GM23338 (cell line): Measurements from ENCODE around the gene ADAMTSL4. TPM values are rescaled to one million over a fixed set of nuclear protein-coding genes. Genes with fewer than 3 reads are reported as not detected.

Experiments
- ATAC-seq: fragments of 200-7000 bp; cut with Tn5 transposase; 3 replicates; pipeline ENCODE4 v1.9.1; 2020
- DNase-seq: peaks from one replicate; pipeline ENCODE4 v3.0.0-alpha.2; 2015; ENCODE audit warnings: low spot score
- H2AFZ ChIP-seq: fragments of 200-600 bp; sonication (generic); 2 replicates; pipeline ENCODE4 v1.8.0; 2016; ENCODE audit warnings: antibody characterized with exemption, mild to moderate bottlenecking, moderate library complexity
- H3F3A ChIP-seq: fragments of 200-600 bp; sonication (generic); replicated peaks from 2 replicates; pipeline ENCODE4 v1.8.0; 2017; ENCODE audit warnings: antibody characterized with exemption, mixed run types, low read depth
- H3K27ac ChIP-seq: fragments of 200-600 bp; sonication (generic); 2 replicates; pipeline ENCODE4 v1.6.1; 2016; ENCODE audit warnings: low read depth
- H3K27me3 ChIP-seq: fragments of 200-600 bp; sonication (generic); 2 replicates; pipeline ENCODE4 v1.8.0; 2016; ENCODE audit warnings: mild to moderate bottlenecking, mixed run types, moderate library complexity; ENCODE audit not compliant: insufficient read depth
- H3K36me3 ChIP-seq: fragments of 200-600 bp; sonication (generic); 2 replicates; pipeline ENCODE4 v1.8.0; 2016; ENCODE audit warnings: mild to moderate bottlenecking; ENCODE audit not compliant: insufficient read depth
- H3K4me1 ChIP-seq: fragments of 200-600 bp; sonication (generic); 2 replicates; pipeline ENCODE4 v1.8.0; 2016; ENCODE audit warnings: mild to moderate bottlenecking, moderate library complexity; ENCODE audit not compliant: insufficient read depth
- H3K4me2 ChIP-seq: fragments of 200-600 bp; sonication (generic); 2 replicates; pipeline ENCODE4 v1.7.1; 2017; ENCODE audit warnings: mixed run types
- H3K4me3 ChIP-seq: fragments of 200-600 bp; sonication (generic); 2 replicates; pipeline ENCODE4 v1.6.1; 2016; ENCODE audit warnings: mixed run types
- H3K79me2 ChIP-seq: fragments of 200-600 bp; sonication (generic); replicated peaks from 2 replicates; pipeline ENCODE4 v1.8.0; 2017; ENCODE audit warnings: mild to moderate bottlenecking; ENCODE audit not compliant: insufficient read depth
- H3K9me2 ChIP-seq: fragments of 200-600 bp; sonication (generic); 2 replicates; pipeline ENCODE4 v1.8.0; 2017; ENCODE audit not compliant: insufficient read depth
- H4K20me1 ChIP-seq: fragments of 200-600 bp; sonication (generic); replicated peaks from 2 replicates; pipeline ENCODE4 v1.8.0; 2017; ENCODE audit warnings: mild to moderate bottlenecking; ENCODE audit not compliant: insufficient read depth
- H3K27ac Mint-ChIP-seq: 2 replicates; pipeline ENCODE4 v1.8.0; 2020; ENCODE audit warnings: inconsistent platforms, mild to moderate bottlenecking, moderate library complexity, mixed read lengths
- H3K27me3 Mint-ChIP-seq: 3 replicates; pipeline ENCODE4 v1.8.0; 2022; ENCODE audit warnings: low read depth, mild to moderate bottlenecking, moderate library complexity, mixed read lengths, inconsistent platforms; ENCODE audit not compliant: insufficient read depth, poor library complexity
- H3K36me3 Mint-ChIP-seq: 3 replicates; pipeline ENCODE4 v1.8.0; 2021; ENCODE audit warnings: low read depth, mild to moderate bottlenecking, inconsistent platforms, moderate library complexity, mixed read lengths
- H3K4me1 Mint-ChIP-seq: 3 replicates; pipeline ENCODE4 v1.8.0; 2020; ENCODE audit warnings: mild to moderate bottlenecking, inconsistent platforms, mixed read lengths
- H3K4me3 Mint-ChIP-seq: 3 replicates; pipeline ENCODE4 v1.8.0; 2021; ENCODE audit warnings: moderate library complexity, mild to moderate bottlenecking, inconsistent platforms, mixed read lengths
- H3K9me3 Mint-ChIP-seq: 3 replicates; pipeline ENCODE4 v1.8.0; 2020; ENCODE audit warnings: moderate library complexity, mild to moderate bottlenecking, inconsistent platforms, mixed read lengths
- CREB1 ChIP-seq: fragments of 250-450 bp; sonication (Bioruptor Pico); IDR thresholded peaks from 2 replicates; pipeline ENCODE4 v1.5.0; 2020; ENCODE audit warnings: low read depth, mild to moderate bottlenecking, moderate library complexity
- EZH2 ChIP-seq: fragments of 200-600 bp; sonication (generic); IDR thresholded peaks from one replicate; pipeline ENCODE4 v1.8.0; 2017; ENCODE audit warnings: antibody characterized with exemption, mild to moderate bottlenecking, low read depth; ENCODE audit not compliant: unreplicated experiment
- EZH2phosphoT487 ChIP-seq: fragments of 200-600 bp; sonication (generic); IDR thresholded peaks from one replicate; pipeline ENCODE4 v1.8.1; 2018; ENCODE audit warnings: antibody characterized with exemption; ENCODE audit not compliant: unreplicated experiment
- JUNB ChIP-seq: IDR thresholded peaks from one replicate; pipeline ENCODE4 v1.6.1; 2016; ENCODE audit warnings: antibody characterized with exemption; ENCODE audit not compliant: unreplicated experiment
- NANOG ChIP-seq: IDR thresholded peaks from 2 replicates; pipeline ENCODE4 v1.6.1; 2016; ENCODE audit warnings: antibody characterized with exemption, borderline replicate concordance
- POLR2AphosphoS5 ChIP-seq: IDR thresholded peaks from 2 replicates; pipeline ENCODE4 v1.6.1; 2016; ENCODE audit warnings: antibody characterized with exemption, low read depth
- STAT1 ChIP-seq: IDR thresholded peaks from one replicate; pipeline ENCODE4 v1.6.1; 2016; ENCODE audit warnings: antibody characterized with exemption; ENCODE audit not compliant: unreplicated experiment
- ZNF114 ChIP-seq: fragments of 250-450 bp; sonication (Bioruptor Pico); IDR thresholded peaks from 2 replicates; pipeline ENCODE4 v1.5.0; 2020; ENCODE audit warnings: mild to moderate bottlenecking, moderate library complexity
- ZNF331 ChIP-seq: fragments of 250-450 bp; sonication (Bioruptor Pico); IDR thresholded peaks from 2 replicates; pipeline ENCODE4 v1.5.0; 2020; ENCODE audit warnings: low read depth, mild to moderate bottlenecking, moderate library complexity
- polyA plus RNA-seq: library from polyadenylated mRNA; unstranded; fragments of >200 nt; fragmentation: Nextera tagmentation; extraction: Ambion mirVana; gene quantifications from 2 replicates; pipeline ENCODE4 v1.2.1, GENCODE V29; 2016
- total RNA-seq: library from RNA; depleted of rRNA; stranded (reverse); fragments of >200 nt; shearing (Covaris generic); gene quantifications from 2 replicates; pipeline ENCODE4 v1.2.3, GENCODE V29; 2014
- TF ChIP-seq, protein P1 (sequence below): IDR thresholded peaks from 2 replicates; pipeline ENCODE4 v1.6.1; 2016; ENCODE audit warnings: antibody characterized with exemption
- TF ChIP-seq, protein P2 (sequence below): IDR thresholded peaks from one replicate; pipeline ENCODE4 v1.6.1; 2018; ENCODE audit warnings: antibody characterized with exemption; ENCODE audit not compliant: unreplicated experiment
- TF ChIP-seq, protein P3 (sequence below), 2 experiments: fragments of 200-600 bp in 1 of 2; sonication (generic) in 1 of 2; conservative IDR thresholded peaks; 2 replicates each; pipeline versions ENCODE4 v1.5.1 to v1.6.1; 2016 to 2017; ENCODE audit warnings: antibody characterized with exemption in 2 of 2, low read depth in 2 of 2, mild to moderate bottlenecking in 2 of 2, moderate library complexity in 1 of 2
- TF ChIP-seq, protein P4 (sequence below): fragments of 250-450 bp; sonication (Bioruptor Pico); IDR thresholded peaks from 2 replicates; pipeline ENCODE4 v1.5.0; 2020; ENCODE audit warnings: mild to moderate bottlenecking, moderate library complexity

ADAMTSL4 gene
- total and polyA plus RNA-seq, 2 experiments from 2014 or later = 5.3 to 5.8 TPM

DNA sequence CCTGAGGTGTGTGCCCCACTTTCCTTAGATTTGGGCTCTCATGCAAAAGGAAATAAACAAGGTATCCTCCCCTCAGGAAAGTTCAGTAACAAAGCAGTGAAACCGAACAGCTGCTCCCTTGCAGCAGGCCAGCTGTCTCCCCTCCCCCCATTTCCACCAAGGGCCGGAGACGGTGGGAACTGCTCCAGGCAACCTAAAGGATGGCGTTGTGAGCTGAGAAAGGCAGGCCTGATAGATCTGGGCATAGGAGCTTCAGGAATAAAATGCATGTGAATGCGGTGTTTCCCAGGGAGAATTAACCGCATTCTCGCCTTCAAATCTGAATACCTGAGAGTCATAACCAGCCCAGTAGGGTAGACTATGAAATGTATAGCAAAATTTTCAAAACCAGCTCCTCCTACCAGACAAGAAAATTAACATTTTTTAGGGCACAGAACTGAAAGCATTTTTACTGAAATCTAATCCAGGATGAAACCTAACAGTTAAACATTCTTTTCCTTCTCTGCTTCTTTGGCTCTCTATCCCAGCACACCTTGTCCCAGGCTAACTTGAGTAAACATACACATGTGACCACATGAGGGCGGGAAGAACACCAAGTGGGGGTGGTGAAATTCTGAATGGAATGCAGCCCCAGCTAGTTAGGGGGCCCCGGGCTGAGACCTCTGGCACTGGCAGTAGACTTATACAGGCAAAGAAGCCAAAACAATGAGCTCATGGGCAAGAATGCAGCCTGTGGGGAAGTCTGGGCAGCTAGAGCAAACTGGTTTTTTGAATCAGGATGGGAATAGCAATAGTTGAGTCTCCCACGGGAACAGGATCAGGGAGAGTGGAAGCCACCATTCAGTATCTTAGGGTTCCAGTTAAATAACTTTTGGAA lies 18.7 kb downstream of the ADAMTSL4 start:
- peak overlapping the region; percentile 61 for H3K4me3 Mint-ChIP-seq
- peak overlapping the region; percentile 100 for H3K27ac ChIP-seq
- peaks cover 6% of the 10 kb centered on the region; the same call in 1 of the 2 replicates for H3K36me3 ChIP-seq
- peaks cover 66% of the 10 kb centered on the region for H3K4me1 Mint-ChIP-seq
- peaks cover 41% of the 10 kb centered on the region for H3K4me1 ChIP-seq
- H3K79me2 ChIP-seq = peaks cover 57% of the 10 kb centered on the region
- TF ChIP-seq, protein P1, sequence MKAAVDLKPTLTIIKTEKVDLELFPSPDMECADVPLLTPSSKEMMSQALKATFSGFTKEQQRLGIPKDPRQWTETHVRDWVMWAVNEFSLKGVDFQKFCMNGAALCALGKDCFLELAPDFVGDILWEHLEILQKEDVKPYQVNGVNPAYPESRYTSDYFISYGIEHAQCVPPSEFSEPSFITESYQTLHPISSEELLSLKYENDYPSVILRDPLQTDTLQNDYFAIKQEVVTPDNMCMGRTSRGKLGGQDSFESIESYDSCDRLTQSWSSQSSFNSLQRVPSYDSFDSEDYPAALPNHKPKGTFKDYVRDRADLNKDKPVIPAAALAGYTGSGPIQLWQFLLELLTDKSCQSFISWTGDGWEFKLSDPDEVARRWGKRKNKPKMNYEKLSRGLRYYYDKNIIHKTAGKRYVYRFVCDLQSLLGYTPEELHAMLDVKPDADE = peak; percentile 53; the same call in 1 of the 2 replicates
- TF ChIP-seq POLR2AphosphoS5 (peak; percentile 40), ZNF114 (CRISPR knock-in tag) (no peak), ZNF331 (CRISPR knock-in tag) (no peak), NANOG (0 out of 2 replicates have a peak, but pooled peaks have one; percentile 8), EZH2 (no peak), STAT1 (no peak), EZH2phosphoT487 (no peak), CREB1 (CRISPR knock-in tag) (peak; percentile 46), JUNB (no peak)
- TF ChIP-seq, protein P2, sequence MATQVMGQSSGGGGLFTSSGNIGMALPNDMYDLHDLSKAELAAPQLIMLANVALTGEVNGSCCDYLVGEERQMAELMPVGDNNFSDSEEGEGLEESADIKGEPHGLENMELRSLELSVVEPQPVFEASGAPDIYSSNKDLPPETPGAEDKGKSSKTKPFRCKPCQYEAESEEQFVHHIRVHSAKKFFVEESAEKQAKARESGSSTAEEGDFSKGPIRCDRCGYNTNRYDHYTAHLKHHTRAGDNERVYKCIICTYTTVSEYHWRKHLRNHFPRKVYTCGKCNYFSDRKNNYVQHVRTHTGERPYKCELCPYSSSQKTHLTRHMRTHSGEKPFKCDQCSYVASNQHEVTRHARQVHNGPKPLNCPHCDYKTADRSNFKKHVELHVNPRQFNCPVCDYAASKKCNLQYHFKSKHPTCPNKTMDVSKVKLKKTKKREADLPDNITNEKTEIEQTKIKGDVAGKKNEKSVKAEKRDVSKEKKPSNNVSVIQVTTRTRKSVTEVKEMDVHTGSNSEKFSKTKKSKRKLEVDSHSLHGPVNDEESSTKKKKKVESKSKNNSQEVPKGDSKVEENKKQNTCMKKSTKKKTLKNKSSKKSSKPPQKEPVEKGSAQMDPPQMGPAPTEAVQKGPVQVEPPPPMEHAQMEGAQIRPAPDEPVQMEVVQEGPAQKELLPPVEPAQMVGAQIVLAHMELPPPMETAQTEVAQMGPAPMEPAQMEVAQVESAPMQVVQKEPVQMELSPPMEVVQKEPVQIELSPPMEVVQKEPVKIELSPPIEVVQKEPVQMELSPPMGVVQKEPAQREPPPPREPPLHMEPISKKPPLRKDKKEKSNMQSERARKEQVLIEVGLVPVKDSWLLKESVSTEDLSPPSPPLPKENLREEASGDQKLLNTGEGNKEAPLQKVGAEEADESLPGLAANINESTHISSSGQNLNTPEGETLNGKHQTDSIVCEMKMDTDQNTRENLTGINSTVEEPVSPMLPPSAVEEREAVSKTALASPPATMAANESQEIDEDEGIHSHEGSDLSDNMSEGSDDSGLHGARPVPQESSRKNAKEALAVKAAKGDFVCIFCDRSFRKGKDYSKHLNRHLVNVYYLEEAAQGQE = peak; percentile 20
- TF ChIP-seq, protein P3, sequence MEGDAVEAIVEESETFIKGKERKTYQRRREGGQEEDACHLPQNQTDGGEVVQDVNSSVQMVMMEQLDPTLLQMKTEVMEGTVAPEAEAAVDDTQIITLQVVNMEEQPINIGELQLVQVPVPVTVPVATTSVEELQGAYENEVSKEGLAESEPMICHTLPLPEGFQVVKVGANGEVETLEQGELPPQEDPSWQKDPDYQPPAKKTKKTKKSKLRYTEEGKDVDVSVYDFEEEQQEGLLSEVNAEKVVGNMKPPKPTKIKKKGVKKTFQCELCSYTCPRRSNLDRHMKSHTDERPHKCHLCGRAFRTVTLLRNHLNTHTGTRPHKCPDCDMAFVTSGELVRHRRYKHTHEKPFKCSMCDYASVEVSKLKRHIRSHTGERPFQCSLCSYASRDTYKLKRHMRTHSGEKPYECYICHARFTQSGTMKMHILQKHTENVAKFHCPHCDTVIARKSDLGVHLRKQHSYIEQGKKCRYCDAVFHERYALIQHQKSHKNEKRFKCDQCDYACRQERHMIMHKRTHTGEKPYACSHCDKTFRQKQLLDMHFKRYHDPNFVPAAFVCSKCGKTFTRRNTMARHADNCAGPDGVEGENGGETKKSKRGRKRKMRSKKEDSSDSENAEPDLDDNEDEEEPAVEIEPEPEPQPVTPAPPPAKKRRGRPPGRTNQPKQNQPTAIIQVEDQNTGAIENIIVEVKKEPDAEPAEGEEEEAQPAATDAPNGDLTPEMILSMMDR (conservative IDR thresholded peaks at IDR 0.05; ENCODE audit: low read depth in 2 of 2) = no peak; a peak in 1 of 4 replicates
- TF ChIP-seq, protein P4, sequence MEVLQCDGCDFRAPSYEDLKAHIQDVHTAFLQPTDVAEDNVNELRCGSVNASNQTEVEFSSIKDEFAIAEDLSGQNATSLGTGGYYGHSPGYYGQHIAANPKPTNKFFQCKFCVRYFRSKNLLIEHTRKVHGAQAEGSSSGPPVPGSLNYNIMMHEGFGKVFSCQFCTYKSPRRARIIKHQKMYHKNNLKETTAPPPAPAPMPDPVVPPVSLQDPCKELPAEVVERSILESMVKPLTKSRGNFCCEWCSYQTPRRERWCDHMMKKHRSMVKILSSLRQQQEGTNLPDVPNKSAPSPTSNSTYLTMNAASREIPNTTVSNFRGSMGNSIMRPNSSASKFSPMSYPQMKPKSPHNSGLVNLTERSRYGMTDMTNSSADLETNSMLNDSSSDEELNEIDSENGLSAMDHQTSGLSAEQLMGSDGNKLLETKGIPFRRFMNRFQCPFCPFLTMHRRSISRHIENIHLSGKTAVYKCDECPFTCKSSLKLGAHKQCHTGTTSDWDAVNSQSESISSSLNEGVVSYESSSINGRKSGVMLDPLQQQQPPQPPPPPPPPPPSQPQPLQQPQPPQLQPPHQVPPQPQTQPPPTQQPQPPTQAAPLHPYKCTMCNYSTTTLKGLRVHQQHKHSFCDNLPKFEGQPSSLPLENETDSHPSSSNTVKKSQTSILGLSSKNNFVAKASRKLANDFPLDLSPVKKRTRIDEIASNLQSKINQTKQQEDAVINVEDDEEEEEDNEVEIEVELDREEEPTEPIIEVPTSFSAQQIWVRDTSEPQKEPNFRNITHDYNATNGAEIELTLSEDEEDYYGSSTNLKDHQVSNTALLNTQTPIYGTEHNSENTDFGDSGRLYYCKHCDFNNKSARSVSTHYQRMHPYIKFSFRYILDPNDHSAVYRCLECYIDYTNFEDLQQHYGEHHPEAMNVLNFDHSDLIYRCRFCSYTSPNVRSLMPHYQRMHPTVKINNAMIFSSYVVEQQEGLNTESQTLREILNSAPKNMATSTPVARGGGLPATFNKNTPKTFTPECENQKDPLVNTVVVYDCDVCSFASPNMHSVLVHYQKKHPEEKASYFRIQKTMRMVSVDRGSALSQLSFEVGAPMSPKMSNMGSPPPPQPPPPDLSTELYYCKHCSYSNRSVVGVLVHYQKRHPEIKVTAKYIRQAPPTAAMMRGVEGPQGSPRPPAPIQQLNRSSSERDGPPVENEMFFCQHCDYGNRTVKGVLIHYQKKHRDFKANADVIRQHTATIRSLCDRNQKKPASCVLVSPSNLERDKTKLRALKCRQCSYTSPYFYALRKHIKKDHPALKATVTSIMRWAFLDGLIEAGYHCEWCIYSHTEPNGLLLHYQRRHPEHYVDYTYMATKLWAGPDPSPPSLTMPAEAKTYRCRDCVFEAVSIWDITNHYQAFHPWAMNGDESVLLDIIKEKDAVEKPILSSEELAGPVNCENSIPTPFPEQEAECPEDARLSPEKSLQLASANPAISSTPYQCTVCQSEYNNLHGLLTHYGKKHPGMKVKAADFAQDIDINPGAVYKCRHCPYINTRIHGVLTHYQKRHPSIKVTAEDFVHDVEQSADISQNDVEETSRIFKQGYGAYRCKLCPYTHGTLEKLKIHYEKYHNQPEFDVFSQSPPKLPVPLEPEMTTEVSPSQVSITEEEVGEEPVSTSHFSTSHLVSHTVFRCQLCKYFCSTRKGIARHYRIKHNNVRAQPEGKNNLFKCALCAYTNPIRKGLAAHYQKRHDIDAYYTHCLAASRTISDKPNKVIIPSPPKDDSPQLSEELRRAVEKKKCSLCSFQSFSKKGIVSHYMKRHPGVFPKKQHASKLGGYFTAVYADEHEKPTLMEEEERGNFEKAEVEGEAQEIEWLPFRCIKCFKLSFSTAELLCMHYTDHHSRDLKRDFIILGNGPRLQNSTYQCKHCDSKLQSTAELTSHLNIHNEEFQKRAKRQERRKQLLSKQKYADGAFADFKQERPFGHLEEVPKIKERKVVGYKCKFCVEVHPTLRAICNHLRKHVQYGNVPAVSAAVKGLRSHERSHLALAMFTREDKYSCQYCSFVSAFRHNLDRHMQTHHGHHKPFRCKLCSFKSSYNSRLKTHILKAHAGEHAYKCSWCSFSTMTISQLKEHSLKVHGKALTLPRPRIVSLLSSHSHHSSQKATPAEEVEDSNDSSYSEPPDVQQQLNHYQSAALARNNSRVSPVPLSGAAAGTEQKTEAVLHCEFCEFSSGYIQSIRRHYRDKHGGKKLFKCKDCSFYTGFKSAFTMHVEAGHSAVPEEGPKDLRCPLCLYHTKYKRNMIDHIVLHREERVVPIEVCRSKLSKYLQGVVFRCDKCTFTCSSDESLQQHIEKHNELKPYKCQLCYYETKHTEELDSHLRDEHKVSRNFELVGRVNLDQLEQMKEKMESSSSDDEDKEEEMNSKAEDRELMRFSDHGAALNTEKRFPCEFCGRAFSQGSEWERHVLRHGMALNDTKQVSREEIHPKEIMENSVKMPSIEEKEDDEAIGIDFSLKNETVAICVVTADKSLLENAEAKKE (CRISPR knock-in tag) = no peak
- H3K27ac Mint-ChIP-seq = peak overlapping the region; percentile 97
- H3K36me3 Mint-ChIP-seq = peaks cover 36% of the 10 kb centered on the region
- no peaks in the 10 kb centered on the region for H3K9me2 ChIP-seq
- H3K27me3 Mint-ChIP-seq = peaks cover 56% of the 10 kb centered on the region
- no peaks in the 10 kb centered on the region for H3K27me3 ChIP-seq
- DNase-seq (peak; percentile 99), ATAC-seq (peak; percentile 77)
- no peaks in the 10 kb centered on the region for H3K9me3 Mint-ChIP-seq
- peaks cover 33% of the 10 kb centered on the region for H3F3A ChIP-seq
- peak overlapping the region; percentile 59 for H3K4me2 ChIP-seq
- 0 out of 2 replicates have a peak, but pooled peaks cover 6% of the 10 kb centered on the region for H4K20me1 ChIP-seq
- no peak overlapping the region for H2AFZ ChIP-seq
- peak overlapping the region; percentile 35 for H3K4me3 ChIP-seq
